Lung (tissue), 12 donors: ENCODE data around the gene FYB1. TPM values are rescaled to one million over a fixed set of nuclear protein-coding genes. Genes with fewer than 3 reads are reported as not detected.
A peak's percentile ranks its signal among the peaks of the same experiment; 100 is the strongest.

ENCODE experiments used
- ATAC-seq: fragments of 200-7000 bp; cut with Tn5 transposase; one replicate; pipeline ENCODE4 v1.9.1; 2020; ENCODE audit warnings: moderate number of reproducible peaks; ENCODE audit not compliant: insufficient read depth, low FRiP score
- DNase-seq, 3 donors: peaks; one replicate each; pipeline ENCODE4 v3.0.0-alpha.2; 2013 to 2017
- H3K27ac ChIP-seq, 2 donors: one replicate each; pipeline ENCODE4 v1.5.1; 2013; ENCODE audit warnings: mild to moderate bottlenecking in 2 of 2, moderate library complexity in 2 of 2, control low read depth in 1 of 2, inconsistent platforms in 1 of 2, low read depth in 1 of 2, low read length in 1 of 2
- H3K27me3 ChIP-seq, 3 donors: one replicate each; pipeline ENCODE4 v1.5.1; 2013; ENCODE audit warnings: low read length in 2 of 3; ENCODE audit not compliant: control insufficient read depth in 3 of 3, insufficient read depth in 3 of 3
- H3K36me3 ChIP-seq, 4 donors: one replicate each; pipeline ENCODE4 v1.5.1; 2013; ENCODE audit warnings: low read length in 4 of 4, mild to moderate bottlenecking in 1 of 4, moderate library complexity in 1 of 4; ENCODE audit not compliant: control insufficient read depth in 4 of 4, insufficient read depth in 4 of 4
- H3K4me1 ChIP-seq, 5 donors: one replicate each; pipeline ENCODE4 v1.5.1; 2013; ENCODE audit warnings: low read length in 5 of 5, mild to moderate bottlenecking in 2 of 5, moderate library complexity in 1 of 5; ENCODE audit not compliant: control insufficient read depth in 5 of 5, insufficient read depth in 5 of 5
- H3K4me3 ChIP-seq: one replicate; pipeline ENCODE4 v1.5.1; 2013; ENCODE audit warnings: mild to moderate bottlenecking, control low read depth, moderate library complexity
- H3K9ac ChIP-seq, 2 donors: one replicate each; pipeline ENCODE4 v1.5.1; 2013; ENCODE audit warnings: low read length in 2 of 2, control low read depth in 1 of 2; ENCODE audit not compliant: insufficient read depth in 1 of 2
- H3K9me3 ChIP-seq, 4 donors: one replicate each; pipeline ENCODE4 v1.5.1; 2013; ENCODE audit warnings: low read length in 3 of 4, mild to moderate bottlenecking in 1 of 4, moderate library complexity in 1 of 4; ENCODE audit not compliant: control insufficient read depth in 4 of 4, insufficient read depth in 3 of 4
- WGBS, 2 donors: extraction: QIAGEN DNeasy Blood & Tissue Kit; methylation state at CpG; one replicate each; pipeline ENCODE4 v1.1.7; 2013; 5-methylcytosine and 5-hydroxymethylcytosine counted together
- polyA plus RNA-seq, 2 donors: library from polyadenylated mRNA; stranded (reverse); fragments of 200-250 nt; gene quantifications; one replicate each; pipeline ENCODE4 v1.2.1, GENCODE V29; 2013
- total RNA-seq, 2 donors: library from RNA; depleted of rRNA in 1 of 2; stranded (reverse); fragments of >200 nt in 1 of 2; gene quantifications; one replicate each; pipeline ENCODE4 v1.2.1, GENCODE V29; 2014 to 2021
- TF ChIP-seq, protein P1 (sequence below): IDR thresholded peaks from 2 replicates; pipeline ENCODE4 v1.5.1; 2012; ENCODE audit warnings: mild to moderate bottlenecking; ENCODE audit errors: control extremely low read depth, extremely low read depth
- donor health status: control.
- donor health status: control.
- donor health status: Bipolar disorder and iron deficiency.
- donor health status: healthy.
- donor health status: DM: yes; HTN: yes; CAD: no.

FYB1 gene
- total and polyA plus RNA-seq, 4 donors: 4.5 to 51.4 (median 32.5) TPM

DNA sequence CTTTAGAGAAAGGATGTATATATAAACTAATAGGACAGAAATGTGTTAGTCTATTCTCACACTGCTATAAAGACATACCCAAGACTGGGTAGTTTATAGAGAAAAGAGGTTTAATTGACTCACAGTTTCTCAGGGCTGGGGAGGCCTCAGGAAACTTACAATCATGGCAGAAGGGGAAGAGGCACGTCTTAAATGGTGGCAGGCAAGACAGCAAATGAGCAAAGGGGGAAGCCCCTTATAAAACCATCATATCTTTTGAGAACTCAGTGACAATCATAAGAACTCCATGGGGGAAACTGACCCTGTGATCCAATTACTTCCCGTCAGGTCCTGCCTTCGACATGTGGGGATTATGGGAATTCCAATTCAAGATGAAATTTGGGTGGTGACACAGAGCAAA lies 136.4 kb downstream of the FYB1 start:
- TF ChIP-seq, protein P1, sequence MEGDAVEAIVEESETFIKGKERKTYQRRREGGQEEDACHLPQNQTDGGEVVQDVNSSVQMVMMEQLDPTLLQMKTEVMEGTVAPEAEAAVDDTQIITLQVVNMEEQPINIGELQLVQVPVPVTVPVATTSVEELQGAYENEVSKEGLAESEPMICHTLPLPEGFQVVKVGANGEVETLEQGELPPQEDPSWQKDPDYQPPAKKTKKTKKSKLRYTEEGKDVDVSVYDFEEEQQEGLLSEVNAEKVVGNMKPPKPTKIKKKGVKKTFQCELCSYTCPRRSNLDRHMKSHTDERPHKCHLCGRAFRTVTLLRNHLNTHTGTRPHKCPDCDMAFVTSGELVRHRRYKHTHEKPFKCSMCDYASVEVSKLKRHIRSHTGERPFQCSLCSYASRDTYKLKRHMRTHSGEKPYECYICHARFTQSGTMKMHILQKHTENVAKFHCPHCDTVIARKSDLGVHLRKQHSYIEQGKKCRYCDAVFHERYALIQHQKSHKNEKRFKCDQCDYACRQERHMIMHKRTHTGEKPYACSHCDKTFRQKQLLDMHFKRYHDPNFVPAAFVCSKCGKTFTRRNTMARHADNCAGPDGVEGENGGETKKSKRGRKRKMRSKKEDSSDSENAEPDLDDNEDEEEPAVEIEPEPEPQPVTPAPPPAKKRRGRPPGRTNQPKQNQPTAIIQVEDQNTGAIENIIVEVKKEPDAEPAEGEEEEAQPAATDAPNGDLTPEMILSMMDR: no peak
- no peaks in the 10 kb centered on the region for H3K36me3 ChIP-seq
- H3K27ac ChIP-seq: no peak overlapping the region
- no peak overlapping the region for H3K4me3 ChIP-seq
- no peaks in the 10 kb centered on the region for H3K4me1 ChIP-seq
- DNase-seq (no peak), ATAC-seq (no peak)
- H3K9me3 ChIP-seq: no peaks in the 10 kb centered on the region
- no peak overlapping the region for H3K9ac ChIP-seq
- WGBS, 2 donors: 82 to 87% methylated on average over 3 of the region's 3 CpGs
- H3K27me3 ChIP-seq: peaks cover 0 to 13% (median 4%) of the 10 kb centered on the region in 3 donors

DNA sequence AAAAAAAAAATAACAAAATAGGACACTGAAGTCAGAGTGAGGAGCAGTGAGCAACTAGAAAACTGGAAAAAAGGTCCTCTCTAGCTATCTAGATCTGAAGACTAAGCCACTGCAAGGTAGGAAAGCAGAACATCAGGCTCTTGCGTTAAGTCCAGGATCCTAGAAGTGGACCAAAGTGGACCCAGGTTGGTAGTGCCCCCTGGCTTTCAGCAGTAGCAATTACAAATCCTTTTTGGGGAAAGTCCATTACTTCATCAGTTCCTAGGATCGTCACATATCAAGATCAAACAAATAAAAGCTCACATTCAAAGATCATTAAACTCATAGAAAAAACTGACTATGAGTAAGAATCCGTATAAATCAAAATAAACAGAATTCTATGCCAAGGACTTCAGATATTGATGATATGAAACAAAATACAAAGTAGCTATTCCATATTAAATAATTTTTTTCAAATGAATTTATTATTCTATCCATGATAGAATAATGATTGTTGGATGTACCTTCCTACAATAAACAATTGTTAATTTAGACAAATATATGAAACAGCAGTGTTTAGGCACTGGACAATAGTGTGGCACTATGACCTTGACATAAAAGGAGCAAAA lies 138.7 kb downstream of the FYB1 start:
- TF ChIP-seq, protein P1: peak; percentile 84
- H3K27ac ChIP-seq: no peak overlapping the region
- H3K27me3 ChIP-seq: peaks cover 0 to 28% (median 19%) of the 10 kb centered on the region in 3 donors
- H3K9me3 ChIP-seq: no peaks in the 10 kb centered on the region
- no peak overlapping the region for H3K9ac ChIP-seq
- no peaks in the 10 kb centered on the region for H3K36me3 ChIP-seq
- WGBS, 2 donors: 5 to 7% methylated on average over 3 of the region's 3 CpGs
- ATAC-seq (peak; percentile 90), DNase-seq (peak; percentile 40 to 69 (median 41))
- no peaks in the 10 kb centered on the region for H3K4me1 ChIP-seq
- H3K4me3 ChIP-seq: no peak overlapping the region

DNA sequence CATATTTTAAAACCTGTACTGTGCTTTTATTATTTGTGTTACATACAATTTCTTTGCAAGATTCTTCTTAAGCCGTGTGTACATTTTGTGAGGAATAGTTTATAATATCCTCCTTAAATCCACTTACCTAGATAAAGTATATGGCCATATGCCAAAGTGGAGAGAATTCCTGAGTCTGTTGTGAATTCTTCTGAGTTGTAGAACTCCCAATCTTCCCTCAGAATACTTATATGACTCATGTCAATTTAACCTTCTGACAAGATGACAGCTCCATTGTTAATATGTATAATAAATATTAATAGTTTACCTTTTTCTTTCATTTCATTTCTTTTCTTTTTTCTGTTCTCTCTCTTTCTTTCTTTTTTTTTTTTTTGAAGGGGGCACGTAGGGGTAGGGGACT lies 139.2 kb downstream of the FYB1 start:
- TF ChIP-seq, protein P1: no peak
- ATAC-seq (no peak), DNase-seq (no peak)
- no peak overlapping the region for H3K9ac ChIP-seq
- H3K4me3 ChIP-seq: no peak overlapping the region
- H3K9me3 ChIP-seq: no peaks in the 10 kb centered on the region
- peaks cover 0 to 4% (median 0%) of the 10 kb centered on the region in 5 donors for H3K4me1 ChIP-seq
- no peak overlapping the region for H3K27ac ChIP-seq
- peaks cover 0 to 28% (median 19%) of the 10 kb centered on the region in 3 donors for H3K27me3 ChIP-seq
- 69 to 77% methylated on average over 2 of the region's 2 CpGs for WGBS, 2 donors
- H3K36me3 ChIP-seq: no peaks in the 10 kb centered on the region

DNA sequence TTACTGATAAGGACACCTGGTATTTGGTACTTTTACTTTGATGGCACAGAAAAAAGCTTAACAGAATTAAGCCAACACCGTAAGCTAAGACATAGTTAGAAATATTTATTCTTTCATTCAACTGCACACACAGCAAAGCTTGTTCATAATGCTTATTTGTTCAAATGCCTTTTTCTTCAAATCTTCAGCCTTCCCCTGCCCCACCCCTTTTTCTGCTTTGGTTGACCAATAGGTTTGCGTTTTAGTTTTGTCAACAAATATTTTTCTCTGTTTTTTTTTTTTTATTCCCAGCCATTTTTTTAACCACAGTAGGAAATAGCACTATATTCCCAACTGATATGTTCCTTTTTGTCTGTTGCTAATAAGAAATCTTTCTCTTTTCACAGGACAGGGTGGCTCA lies 140.2 kb downstream of the FYB1 start:
- TF ChIP-seq, protein P1: no peak
- ATAC-seq (no peak), DNase-seq (no peak)
- no peak overlapping the region for H3K4me3 ChIP-seq
- H3K27me3 ChIP-seq: peaks cover 0 to 28% (median 19%) of the 10 kb centered on the region in 3 donors
- no peaks in the 10 kb centered on the region for H3K9me3 ChIP-seq
- H3K36me3 ChIP-seq: no peaks in the 10 kb centered on the region
- 88 to 89% methylated on average over 2 of the region's 2 CpGs for WGBS, 2 donors
- H3K27ac ChIP-seq: no peak overlapping the region
- H3K9ac ChIP-seq: no peak overlapping the region
- H3K4me1 ChIP-seq: peaks cover 0 to 6% (median 0%) of the 10 kb centered on the region in 5 donors
